Uterus (tissue), 2 donors: ENCODE results near the gene ANKRD62.

Experiments
- POLR2A ChIP-seq, 2 donors: fragments of 450-650 bp; IDR thresholded peaks; one replicate each; pipeline ENCODE4 v1.6.1; 2016; ENCODE audit warnings: antibody characterized with exemption in 2 of 2, mild to moderate bottlenecking in 1 of 2, moderate library complexity in 1 of 2
- TF ChIP-seq, protein P1 (sequence below), 4 experiments: fragments of 200-600 bp in 2 of 4; fragments of 450-650 bp in 2 of 4; sonication (generic) in 2 of 4; IDR thresholded peaks; one replicate each; pipeline ENCODE4 v1.5.1; 2016 to 2019; ENCODE audit warnings: antibody characterized with exemption in 4 of 4, mild to moderate bottlenecking in 2 of 4, moderate library complexity in 1 of 4

DNA sequence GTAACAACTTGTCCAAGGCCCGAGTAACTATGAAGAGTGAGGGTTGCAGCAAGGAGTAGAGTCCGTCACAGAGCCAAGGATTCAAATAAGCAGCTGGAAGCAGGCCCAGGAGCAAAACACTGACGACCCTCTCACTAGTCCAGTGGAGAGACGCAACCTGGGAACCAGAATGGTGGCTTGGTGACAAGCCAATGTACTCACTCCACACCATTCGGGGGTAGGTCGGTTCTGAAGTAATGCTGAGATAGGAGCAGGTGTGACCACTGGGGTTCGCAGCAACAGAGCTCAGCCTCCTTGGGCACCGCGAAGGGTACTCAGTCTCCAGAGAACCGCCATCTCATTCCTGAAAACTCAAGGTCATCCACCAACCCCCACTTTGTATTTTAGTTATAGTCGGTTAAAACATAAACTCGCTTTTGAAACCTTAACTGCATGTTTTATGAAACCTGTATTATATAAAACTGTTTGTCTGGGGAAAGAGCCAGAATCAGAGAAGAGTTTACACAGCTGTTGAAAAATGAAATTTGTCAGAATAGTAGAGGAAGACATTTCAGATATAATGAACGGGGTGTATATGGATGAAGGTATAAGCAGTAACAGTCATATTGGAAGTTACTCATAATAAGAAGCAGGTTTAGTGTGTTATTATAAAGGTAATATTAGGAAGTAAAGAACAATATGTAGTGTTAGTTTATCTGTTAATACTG, 8.6 kb downstream of the ANKRD62 start:
- TF ChIP-seq, protein P1, sequence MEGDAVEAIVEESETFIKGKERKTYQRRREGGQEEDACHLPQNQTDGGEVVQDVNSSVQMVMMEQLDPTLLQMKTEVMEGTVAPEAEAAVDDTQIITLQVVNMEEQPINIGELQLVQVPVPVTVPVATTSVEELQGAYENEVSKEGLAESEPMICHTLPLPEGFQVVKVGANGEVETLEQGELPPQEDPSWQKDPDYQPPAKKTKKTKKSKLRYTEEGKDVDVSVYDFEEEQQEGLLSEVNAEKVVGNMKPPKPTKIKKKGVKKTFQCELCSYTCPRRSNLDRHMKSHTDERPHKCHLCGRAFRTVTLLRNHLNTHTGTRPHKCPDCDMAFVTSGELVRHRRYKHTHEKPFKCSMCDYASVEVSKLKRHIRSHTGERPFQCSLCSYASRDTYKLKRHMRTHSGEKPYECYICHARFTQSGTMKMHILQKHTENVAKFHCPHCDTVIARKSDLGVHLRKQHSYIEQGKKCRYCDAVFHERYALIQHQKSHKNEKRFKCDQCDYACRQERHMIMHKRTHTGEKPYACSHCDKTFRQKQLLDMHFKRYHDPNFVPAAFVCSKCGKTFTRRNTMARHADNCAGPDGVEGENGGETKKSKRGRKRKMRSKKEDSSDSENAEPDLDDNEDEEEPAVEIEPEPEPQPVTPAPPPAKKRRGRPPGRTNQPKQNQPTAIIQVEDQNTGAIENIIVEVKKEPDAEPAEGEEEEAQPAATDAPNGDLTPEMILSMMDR (IDR thresholded peaks at IDR 0.05) = no peak
- no peak for TF ChIP-seq POLR2A (IDR thresholded peaks at IDR 0.05)
